SU-DHL-6 (cell line): ENCODE measurements around the gene ZFAND3.

Experiments
- EZH2phosphoT487 ChIP-seq: fragments of 200-600 bp; sonication (generic), shearing (Covaris generic); conservative IDR thresholded peaks from 2 replicates; pipeline ENCODE4 v1.6.1; 2018; ENCODE audit warnings: mild to moderate bottlenecking, antibody characterized with exemption, low read length, moderate library complexity, mixed read lengths
- TF ChIP-seq, protein P1 (sequence below): fragments of 200-600 bp; sonication (generic); IDR thresholded peaks from one replicate; pipeline ENCODE4 v1.5.1; 2017; ENCODE audit warnings: antibody characterized with exemption, mild to moderate bottlenecking, low read length, moderate library complexity; ENCODE audit not compliant: insufficient read depth, poor library complexity, severe bottlenecking

DNA sequence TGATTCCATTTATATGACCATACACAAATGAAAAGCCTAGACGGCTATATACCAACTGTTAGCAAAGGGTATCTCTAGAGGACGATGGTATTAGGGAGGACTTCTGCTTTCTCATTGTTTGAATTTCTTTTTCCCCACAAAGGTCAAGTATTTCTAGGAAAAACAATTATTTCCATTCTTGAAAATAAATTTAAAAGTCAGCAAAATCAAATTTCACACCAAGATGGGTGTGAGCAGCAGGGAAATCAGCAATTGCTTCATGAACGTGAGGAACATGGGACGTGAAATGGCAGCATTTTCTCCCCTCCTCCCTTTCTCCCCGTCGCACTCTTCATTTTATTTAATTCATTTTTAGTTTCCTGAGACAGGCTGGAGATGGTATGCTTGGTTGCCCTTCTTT lies 5.2 kb upstream of the ZFAND3 start:
- TF ChIP-seq, protein P1, sequence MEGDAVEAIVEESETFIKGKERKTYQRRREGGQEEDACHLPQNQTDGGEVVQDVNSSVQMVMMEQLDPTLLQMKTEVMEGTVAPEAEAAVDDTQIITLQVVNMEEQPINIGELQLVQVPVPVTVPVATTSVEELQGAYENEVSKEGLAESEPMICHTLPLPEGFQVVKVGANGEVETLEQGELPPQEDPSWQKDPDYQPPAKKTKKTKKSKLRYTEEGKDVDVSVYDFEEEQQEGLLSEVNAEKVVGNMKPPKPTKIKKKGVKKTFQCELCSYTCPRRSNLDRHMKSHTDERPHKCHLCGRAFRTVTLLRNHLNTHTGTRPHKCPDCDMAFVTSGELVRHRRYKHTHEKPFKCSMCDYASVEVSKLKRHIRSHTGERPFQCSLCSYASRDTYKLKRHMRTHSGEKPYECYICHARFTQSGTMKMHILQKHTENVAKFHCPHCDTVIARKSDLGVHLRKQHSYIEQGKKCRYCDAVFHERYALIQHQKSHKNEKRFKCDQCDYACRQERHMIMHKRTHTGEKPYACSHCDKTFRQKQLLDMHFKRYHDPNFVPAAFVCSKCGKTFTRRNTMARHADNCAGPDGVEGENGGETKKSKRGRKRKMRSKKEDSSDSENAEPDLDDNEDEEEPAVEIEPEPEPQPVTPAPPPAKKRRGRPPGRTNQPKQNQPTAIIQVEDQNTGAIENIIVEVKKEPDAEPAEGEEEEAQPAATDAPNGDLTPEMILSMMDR: no peak
- no peak for TF ChIP-seq EZH2phosphoT487
